ENCODE measurements around the gene ADAM10. TPM values are rescaled to one million over a fixed set of nuclear protein-coding genes. Genes with fewer than 3 reads are reported as not detected.

ADAM10 gene
- total RNA-seq, 1 donor from 2014 or later, result 243 TPM

GRCh38 chr15:58588096-58588495 is 161.4 kb downstream of the ADAM10 start:
- DNase-seq (ENCODE audit: low read depth), result no peak
- Histone ChIP-seq H3K4me3 (ENCODE audit: insufficient read depth, low read depth, low read length) (no peak overlapping the region), H3K79me2 (ENCODE audit: insufficient read depth, low read length) (no peaks in the 10 kb centered on the region), H3K27me3 (ENCODE audit: insufficient read depth, low read length) (no peaks in the 10 kb centered on the region), H3K27ac (ENCODE audit: low read depth, low read length) (no peak overlapping the region), H3K4me2 (ENCODE audit: low read length) (no peak overlapping the region), H3K4me1 (ENCODE audit: insufficient read depth, low read length) (no peaks in the 10 kb centered on the region), H4K20me1 (ENCODE audit: insufficient read depth, low read length) (no peaks in the 10 kb centered on the region), H3K36me3 (ENCODE audit: insufficient read depth, low read length) (no peaks in the 10 kb centered on the region), H3K9ac (ENCODE audit: low read length) (no peak overlapping the region), H3K9me3 (ENCODE audit: insufficient read depth, low read depth, low read length) (no peaks in the 10 kb centered on the region), H2AFZ (ENCODE audit: low read depth, low read length) (no peak overlapping the region)
- Mint-ChIP-seq H3K27ac (ENCODE audit: unreplicated experiment) (no peak overlapping the region), H3K4me3 (ENCODE audit: unreplicated experiment) (no peak overlapping the region), H3K36me3 (ENCODE audit: low read depth, unreplicated experiment) (peaks cover 3% of the 10 kb centered on the region), H3K4me1 (ENCODE audit: low read depth, unreplicated experiment) (peaks cover 10% of the 10 kb centered on the region), H3K9me3 (ENCODE audit: unreplicated experiment) (peaks cover 4% of the 10 kb centered on the region), H3K27me3 (ENCODE audit: low read depth, unreplicated experiment) (peaks cover 2% of the 10 kb centered on the region)
- no peak for FAIRE-seq
- no peak for TF ChIP-seq CTCF (IDR thresholded peaks at IDR 0.05; ENCODE audit: insufficient read depth, low read depth, low read length)
- no peak for TF ChIP-seq EZH2 (IDR thresholded peaks at IDR 0.05; ENCODE audit: insufficient read depth, low read length)

GRCh38 chr15:58587486-58587885 is 162.0 kb downstream of the ADAM10 start:
- Mint-ChIP-seq H3K27ac (ENCODE audit: unreplicated experiment) (no peak overlapping the region), H3K27me3 (ENCODE audit: low read depth, unreplicated experiment) (peaks cover 2% of the 10 kb centered on the region), H3K36me3 (ENCODE audit: low read depth, unreplicated experiment) (peaks cover 3% of the 10 kb centered on the region), H3K4me1 (ENCODE audit: low read depth, unreplicated experiment) (peaks cover 10% of the 10 kb centered on the region), H3K9me3 (ENCODE audit: unreplicated experiment) (peaks cover 4% of the 10 kb centered on the region), H3K4me3 (ENCODE audit: unreplicated experiment) (no peak overlapping the region)
- TF ChIP-seq CTCF (IDR thresholded peaks at IDR 0.05; ENCODE audit: insufficient read depth, low read depth, low read length) (no peak), EZH2 (IDR thresholded peaks at IDR 0.05; ENCODE audit: insufficient read depth, low read length) (no peak)
- H3K79me2 ChIP-seq (ENCODE audit: insufficient read depth, low read length), result no peaks in the 10 kb centered on the region
- H3K27ac ChIP-seq (ENCODE audit: low read depth, low read length), result no peak overlapping the region
- H3K27me3 ChIP-seq (ENCODE audit: insufficient read depth, low read length), result no peaks in the 10 kb centered on the region
- no peaks in the 10 kb centered on the region for H3K4me1 ChIP-seq (ENCODE audit: insufficient read depth, low read length)
- DNase-seq (ENCODE audit: low read depth) (no peak), FAIRE-seq (no peak)
- H3K36me3 ChIP-seq (ENCODE audit: insufficient read depth, low read length), result no peaks in the 10 kb centered on the region
- no peak overlapping the region for H2AFZ ChIP-seq (ENCODE audit: low read depth, low read length)
- no peaks in the 10 kb centered on the region for H3K9me3 ChIP-seq (ENCODE audit: insufficient read depth, low read depth, low read length)
- no peak overlapping the region for H3K4me3 ChIP-seq (ENCODE audit: insufficient read depth, low read depth, low read length)
- no peak overlapping the region for H3K4me2 ChIP-seq (ENCODE audit: low read length)
- no peak overlapping the region for H3K9ac ChIP-seq (ENCODE audit: low read length)
- no peaks in the 10 kb centered on the region for H4K20me1 ChIP-seq (ENCODE audit: insufficient read depth, low read length)

- no peak for DNase-seq (ENCODE audit: low read depth)
- Histone ChIP-seq H3K79me2 (ENCODE audit: insufficient read depth, low read length) (no peaks in the 10 kb centered on the region), H3K9me3 (ENCODE audit: insufficient read depth, low read depth, low read length) (no peaks in the 10 kb centered on the region), H3K27me3 (ENCODE audit: insufficient read depth, low read length) (no peaks in the 10 kb centered on the region), H3K4me3 (ENCODE audit: insufficient read depth, low read depth, low read length) (no peak overlapping the region), H2AFZ (ENCODE audit: low read depth, low read length) (no peak overlapping the region), H3K4me1 (ENCODE audit: insufficient read depth, low read length) (no peaks in the 10 kb centered on the region), H4K20me1 (ENCODE audit: insufficient read depth, low read length) (no peaks in the 10 kb centered on the region), H3K27ac (ENCODE audit: low read depth, low read length) (no peak overlapping the region), H3K4me2 (ENCODE audit: low read length) (no peak overlapping the region), H3K36me3 (ENCODE audit: insufficient read depth, low read length) (no peaks in the 10 kb centered on the region), H3K9ac (ENCODE audit: low read length) (no peak overlapping the region)
- TF ChIP-seq CTCF (IDR thresholded peaks at IDR 0.05; ENCODE audit: insufficient read depth, low read depth, low read length) (no peak), EZH2 (IDR thresholded peaks at IDR 0.05; ENCODE audit: insufficient read depth, low read length) (no peak)
- FAIRE-seq, result no peak
- no peaks in the 10 kb centered on the region for H3K36me3 Mint-ChIP-seq (ENCODE audit: low read depth, unreplicated experiment)
- H3K27ac Mint-ChIP-seq (ENCODE audit: unreplicated experiment), result no peak overlapping the region
- H3K4me1 Mint-ChIP-seq (ENCODE audit: low read depth, unreplicated experiment), result peaks cover 10% of the 10 kb centered on the region
- H3K9me3 Mint-ChIP-seq (ENCODE audit: unreplicated experiment), result peaks cover 4% of the 10 kb centered on the region
- peaks cover 2% of the 10 kb centered on the region for H3K27me3 Mint-ChIP-seq (ENCODE audit: low read depth, unreplicated experiment)
- no peak overlapping the region for H3K4me3 Mint-ChIP-seq (ENCODE audit: unreplicated experiment)
Observed at GRCh38 chr15:58585693-58586443, 163.6 kb downstream of the ADAM10 start.
